ENCODE data around the gene ETV4. TPM values are rescaled to one million over a fixed set of nuclear protein-coding genes. Genes with fewer than 3 reads are reported as not detected.

The ETV4 gene
- total RNA-seq, 4 donors from 2014 or later: 3.7 to 11.1 (median 6.9) TPM

DNA sequence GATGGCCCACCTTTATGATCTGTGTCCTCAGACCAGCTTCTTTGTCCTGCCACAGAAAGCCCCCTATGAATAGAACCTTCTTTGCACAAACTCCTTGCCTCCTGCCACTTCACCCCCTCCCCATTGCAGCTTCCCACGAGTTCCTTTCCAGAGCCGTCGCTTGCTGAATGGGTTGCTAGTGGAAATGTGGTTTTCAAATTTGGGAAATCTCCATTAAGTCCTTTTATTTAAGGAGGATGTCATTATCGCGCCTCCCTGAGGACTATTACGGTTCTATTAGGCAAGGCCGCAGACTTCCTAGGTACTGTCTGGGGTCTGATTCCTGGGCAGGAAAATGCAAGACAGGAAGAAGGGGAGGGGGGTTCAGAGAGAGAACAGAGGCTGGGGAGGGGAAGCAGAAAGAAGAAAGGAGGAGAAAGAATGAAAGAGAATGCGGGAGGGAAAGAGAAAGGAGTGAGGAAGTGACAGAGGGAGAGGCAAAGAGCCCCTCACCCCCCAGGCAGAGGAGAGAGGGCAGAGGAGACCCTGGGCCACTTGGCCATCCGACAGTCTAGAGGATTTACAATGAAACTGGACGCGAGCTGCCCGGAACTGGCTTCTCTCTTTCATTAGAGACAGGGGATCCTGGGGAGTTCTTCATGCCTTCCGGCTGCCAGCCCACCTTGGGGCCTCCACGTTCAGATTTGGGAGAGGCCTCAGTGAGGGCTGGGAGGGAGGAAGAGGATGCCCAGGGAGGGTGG lies 31.7 kb upstream of the ETV4 start:
- no peak for TF ChIP-seq CTCF (IDR thresholded peaks at IDR 0.05)
- TF ChIP-seq POLR2A (IDR thresholded peaks at IDR 0.05): no peak
- intact Hi-C loops (cut with DNase I): no loop called here
- Histone ChIP-seq H3K9me3 (no peaks in the 10 kb centered on the region), H3K27me3 (no peaks in the 10 kb centered on the region), H3K27ac (peak overlapping the region in 1 of 4 donors; percentile 54), H3K4me1 (peaks cover 5 to 26% (median 13%) of the 10 kb centered on the region in 3 donors), H3K36me3 (no peaks in the 10 kb centered on the region), H3K4me3 (no peak overlapping the region)
- WGBS, 2 donors: 77 to 88% methylated on average over 11 to 12 of the region's 14 CpGs
- DNase-seq: no peak

DNA sequence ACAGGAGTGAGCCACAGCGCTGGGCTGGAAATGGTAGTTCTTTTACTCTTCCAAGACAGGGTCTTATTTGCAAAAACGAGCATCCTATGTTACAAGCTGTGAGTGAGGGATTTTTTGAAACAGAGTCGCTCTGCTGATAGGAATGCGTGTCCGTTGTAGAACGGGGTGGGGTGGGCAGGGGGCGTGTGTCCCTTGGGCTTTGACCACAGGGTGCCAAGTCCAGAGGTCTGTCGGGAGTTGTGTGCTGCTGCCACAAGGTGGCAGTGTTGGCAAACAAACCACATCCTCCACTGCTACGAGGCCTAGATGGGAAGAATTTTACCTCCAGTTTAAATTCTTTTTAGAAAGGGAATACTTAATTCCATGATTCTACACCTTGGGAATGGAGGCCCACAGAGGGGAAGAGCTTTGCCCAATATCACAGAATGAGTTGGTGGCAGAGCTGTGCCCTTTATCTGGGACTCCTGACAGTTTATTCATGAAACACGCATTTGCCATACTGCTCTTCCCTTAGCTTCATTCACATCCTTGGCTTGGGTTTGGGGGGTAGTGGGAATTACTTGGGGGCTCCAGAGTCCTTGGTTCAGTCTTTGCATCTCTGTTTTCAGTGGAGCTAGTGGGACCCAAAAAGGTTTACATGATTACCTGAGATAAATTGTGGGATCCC lies 30.6 kb upstream of the ETV4 start:
- intact Hi-C loops (cut with DNase I): no loop called here
- Histone ChIP-seq H3K9me3 (no peaks in the 10 kb centered on the region), H3K4me1 (peaks cover 5 to 26% (median 13%) of the 10 kb centered on the region in 3 donors), H3K27me3 (no peaks in the 10 kb centered on the region), H3K27ac (no peak overlapping the region), H3K4me3 (no peak overlapping the region), H3K36me3 (no peaks in the 10 kb centered on the region)
- peak; percentile 91 to 95 (median 93) for TF ChIP-seq CTCF (IDR thresholded peaks at IDR 0.05)
- TF ChIP-seq POLR2A (IDR thresholded peaks at IDR 0.05): no peak
- no peak for DNase-seq
- WGBS, 2 donors: 15 to 25% methylated on average over 4 to 9 of the region's 10 CpGs

GRCh38 chr17:43574896-43575525 lies 28.9 kb upstream of the ETV4 start:
- H3K27me3 ChIP-seq: no peaks in the 10 kb centered on the region
- H3K4me3 ChIP-seq: no peak overlapping the region
- DNase-seq: no peak
- H3K27ac ChIP-seq: no peak overlapping the region
- no peaks in the 10 kb centered on the region for H3K9me3 ChIP-seq
- intact Hi-C loops (cut with DNase I): loop anchor here (2.0 kb wide), 1 partner anchor 102 kb away; no protein-coding TSS in a partner anchor
- H3K4me1 ChIP-seq: peaks cover 5 to 26% (median 13%) of the 10 kb centered on the region in 3 donors
- H3K36me3 ChIP-seq: no peaks in the 10 kb centered on the region
- WGBS, 2 donors: 34 to 49% methylated on average over 5 of the region's 5 CpGs
- TF ChIP-seq CTCF (IDR thresholded peaks at IDR 0.05) (no peak), POLR2A (IDR thresholded peaks at IDR 0.05) (no peak)

DNA sequence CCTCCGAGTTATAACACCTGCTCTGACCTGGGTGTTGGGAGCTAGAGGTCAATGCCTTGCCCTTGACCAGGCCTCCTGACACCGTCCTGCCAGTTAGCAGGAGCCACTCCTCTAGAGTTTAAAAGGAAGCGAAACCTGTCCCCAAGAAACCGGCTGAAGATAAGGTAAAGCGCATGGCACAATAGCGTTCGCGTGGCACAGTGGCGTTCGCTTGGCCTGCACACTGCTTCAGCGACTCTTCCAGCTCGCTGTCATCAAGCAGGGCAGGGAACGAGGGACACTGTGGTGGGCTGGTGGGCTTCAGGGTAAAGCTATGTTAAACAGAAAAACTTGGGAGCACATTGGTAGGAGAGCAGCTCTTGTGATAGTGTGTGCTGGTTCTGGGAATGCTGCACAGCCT lies 28.2 kb upstream of the ETV4 start:
- H3K4me1 ChIP-seq: peaks cover 5 to 23% (median 11%) of the 10 kb centered on the region in 3 donors
- H3K4me3 ChIP-seq: no peak overlapping the region
- no peak for TF ChIP-seq POLR2A (IDR thresholded peaks at IDR 0.05)
- no peak for TF ChIP-seq CTCF (IDR thresholded peaks at IDR 0.05)
- no peaks in the 10 kb centered on the region for H3K36me3 ChIP-seq
- H3K9me3 ChIP-seq: no peaks in the 10 kb centered on the region
- WGBS, 2 donors: 79% methylated on average over 12 of the region's 13 CpGs
- DNase-seq: no peak
- no peak overlapping the region for H3K27ac ChIP-seq
- no peaks in the 10 kb centered on the region for H3K27me3 ChIP-seq
- intact Hi-C loops (cut with DNase I): loop anchor here (2.0 kb wide), 1 partner anchor 102 kb away; no protein-coding TSS in a partner anchor

Measured in esophagus squamous epithelium (tissue), 5 donors.